GM21360 (cell line): ENCODE results near the gene TNRC6B.
"Not testable (repeated sequence)": the region's sequence is repeated elsewhere in the genome, so short reads cannot be mapped to it uniquely, and the experiment has no call there.

Experiments used
- ATAC-seq: cut with Tn5 transposase; IDR thresholded peaks from one replicate; pipeline ENCODE4 v1.9.1; 2021; ENCODE audit warnings: mild to moderate bottlenecking, moderate library complexity; ENCODE audit not compliant: unreplicated experiment

TNRC6B gene

GRCh38 chr22:40177738-40178416 lies at the start of gene TNRC6B:
TSS of gene TNRC6B (plus strand) at chr22:40177925. CDS start at chr22:40178136, 211 bp downstream.
- ATAC-seq: peak; percentile 63

GRCh38 chr22:40128989-40129388 lies 48.7 kb upstream of the TNRC6B start:
- no peak for ATAC-seq

GRCh38 chr22:40137132-40137531 lies 40.6 kb upstream of the TNRC6B start:
- ATAC-seq: no peak

GRCh38 chr22:40138866-40139265 lies 38.9 kb upstream of the TNRC6B start:
- no peak for ATAC-seq

GRCh38 chr22:40147388-40148176 lies 30.1 kb upstream of the TNRC6B start:
- no peak for ATAC-seq

- ATAC-seq: no peak
Measured at GRCh38 chr22:40153192-40153591, 24.5 kb upstream of the TNRC6B start.

- ATAC-seq: no peak
Measured at GRCh38 chr22:40153705-40154104, 24.0 kb upstream of the TNRC6B start.

GRCh38 chr22:40156001-40156516 lies 21.7 kb upstream of the TNRC6B start:
- ATAC-seq: no peak

GRCh38 chr22:40156682-40157081 lies 21.0 kb upstream of the TNRC6B start:
- ATAC-seq: not testable (repeated sequence)

GRCh38 chr22:40157330-40157945 lies 20.3 kb upstream of the TNRC6B start:
- no peak for ATAC-seq

- no peak for ATAC-seq
Measured at GRCh38 chr22:40161194-40161593, 16.5 kb upstream of the TNRC6B start.

GRCh38 chr22:40165537-40165936 lies 12.2 kb upstream of the TNRC6B start:
- not testable (repeated sequence) for ATAC-seq

- ATAC-seq: no peak
Measured at GRCh38 chr22:40175611-40176244, 2.0 kb upstream of the TNRC6B start.

- ATAC-seq: no peak
Measured at GRCh38 chr22:40176921-40177737, 596 bp upstream of the TNRC6B start.

GRCh38 chr22:40178417-40179409 lies 988 bp downstream of the TNRC6B start:
- ATAC-seq: no peak

GRCh38 chr22:40179526-40179925 lies 1.8 kb downstream of the TNRC6B start:
- ATAC-seq: no peak

- no peak for ATAC-seq
Measured at GRCh38 chr22:40180403-40180802, 2.7 kb downstream of the TNRC6B start.

- ATAC-seq: no peak
Measured at GRCh38 chr22:40181323-40181722, 3.6 kb downstream of the TNRC6B start.

- no peak for ATAC-seq
Measured at GRCh38 chr22:40182231-40182835, 4.6 kb downstream of the TNRC6B start.
